HG03045 (cell line): ENCODE results near the gene PAGE5.

Experiments
- ATAC-seq: cut with Tn5 transposase; IDR thresholded peaks from one replicate; pipeline ENCODE4 v1.9.1; 2021; ENCODE audit warnings: mild to moderate bottlenecking, moderate library complexity; ENCODE audit not compliant: unreplicated experiment

PAGE5 gene

GRCh38 chrX:55220119-55220794, at the start of gene PAGE5:
PAGE5 (plus strand) TSS chrX:55220346; CDS start chrX:55221383, 1,037 bp downstream.
- no peak for ATAC-seq

GRCh38 chrX:55187281-55187680, 32.9 kb upstream of the PAGE5 start:
- no peak for ATAC-seq

DNA sequence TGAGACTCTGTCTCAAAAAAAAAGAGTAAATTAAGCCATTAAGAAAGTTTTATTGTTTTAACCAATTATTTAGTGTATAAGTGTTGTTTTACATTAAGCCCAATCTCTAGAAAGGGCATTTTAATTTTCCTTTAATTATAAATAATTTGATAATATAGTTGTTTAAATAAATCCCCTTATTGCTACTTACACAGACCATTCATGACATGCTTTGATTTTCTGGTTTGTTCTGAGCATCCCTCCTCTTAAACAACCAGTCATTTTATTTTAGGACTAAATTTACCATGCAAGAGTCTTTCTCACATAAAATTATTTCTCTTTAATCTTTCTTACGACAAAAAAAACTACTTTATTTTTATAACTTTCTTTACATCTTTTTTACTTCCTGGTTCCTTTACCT, 23.5 kb upstream of the PAGE5 start:
- no peak for ATAC-seq

DNA sequence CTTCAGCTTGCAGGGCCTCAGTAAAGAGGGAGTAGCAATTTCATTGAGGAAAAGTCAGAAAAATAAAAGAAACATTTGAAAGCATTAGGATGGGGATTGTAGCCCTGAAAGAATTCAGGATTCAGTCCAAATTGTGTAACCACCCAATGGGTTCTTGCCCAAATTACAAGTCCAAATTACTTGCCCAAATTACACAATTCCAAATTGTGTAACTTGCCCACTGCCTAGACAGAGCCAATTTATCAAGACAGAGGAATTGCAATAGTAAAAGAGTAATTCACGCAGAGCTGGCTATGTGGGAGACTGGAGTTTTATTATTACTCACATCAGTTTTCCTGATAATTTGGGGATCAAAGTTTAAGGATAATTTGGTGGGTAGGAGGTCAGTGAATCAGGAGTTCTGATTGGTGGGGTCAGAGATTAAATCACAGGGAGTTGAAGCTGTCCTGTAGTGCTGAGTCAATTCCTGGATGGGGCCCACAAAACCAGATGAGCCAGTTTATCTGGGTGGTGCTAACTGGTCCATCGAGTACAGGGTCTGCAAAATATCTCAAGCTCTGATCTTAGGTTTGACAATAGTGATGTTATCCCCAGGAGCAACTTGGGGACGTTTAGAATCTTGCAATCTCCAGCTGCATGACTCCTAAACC, 18.1 kb upstream of the PAGE5 start:
- no peak for ATAC-seq

DNA sequence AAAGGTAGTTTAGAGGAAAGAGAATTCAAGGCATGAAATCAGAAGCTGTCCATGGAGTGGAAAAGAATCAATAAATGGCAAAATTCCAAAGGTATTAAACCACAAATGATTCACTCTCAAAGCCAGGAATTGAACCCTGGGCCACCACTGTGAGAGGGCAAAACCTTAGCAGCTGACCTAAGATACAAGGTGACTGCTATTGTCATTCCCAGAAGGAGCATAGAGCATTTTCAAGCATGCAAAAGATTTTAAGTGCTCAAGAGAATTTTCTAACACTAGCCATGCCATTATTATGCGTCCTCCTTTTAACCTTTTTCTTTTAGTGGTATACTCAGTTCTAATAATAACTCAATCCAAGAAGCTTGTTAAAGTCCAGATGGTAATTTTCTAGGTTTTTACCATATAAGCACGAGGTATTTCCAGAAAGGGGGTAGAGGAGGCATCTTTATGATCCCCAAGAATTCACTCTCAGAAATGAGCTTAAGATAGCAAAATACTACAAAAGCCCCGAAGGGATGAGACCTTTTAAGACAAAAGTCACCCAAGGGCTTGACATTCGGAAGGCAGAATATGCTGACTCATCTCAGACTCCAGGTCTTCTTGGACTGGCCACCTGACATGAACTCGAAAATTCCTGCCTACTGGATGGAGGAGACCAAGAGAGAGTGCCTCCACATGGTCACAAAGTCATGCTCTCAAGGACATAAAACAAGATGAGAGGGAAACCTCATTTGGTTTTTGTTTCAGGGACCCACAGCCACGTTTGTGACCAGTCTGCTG, 13.8 kb upstream of the PAGE5 start:
- ATAC-seq, result no peak

GRCh38 chrX:55210931-55211677, 9.0 kb upstream of the PAGE5 start:
- no peak for ATAC-seq

DNA sequence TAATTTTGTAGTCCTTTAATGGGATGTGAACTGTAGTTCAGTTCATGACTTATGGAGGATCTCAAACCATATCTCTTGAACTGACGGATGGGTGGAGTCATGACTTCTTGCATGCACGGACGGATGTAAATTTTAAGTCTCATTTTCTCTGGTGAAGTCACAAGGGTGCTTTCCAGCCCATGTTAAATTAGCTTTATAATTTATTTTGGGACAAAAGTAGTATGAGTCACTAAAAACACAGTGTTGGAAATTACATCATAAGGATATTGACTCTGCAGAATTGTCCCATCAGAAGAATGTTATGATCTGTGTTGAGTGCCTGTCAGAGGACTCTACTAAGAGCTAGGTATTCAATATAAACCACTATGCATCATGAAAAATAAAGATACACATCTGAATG, 6.8 kb upstream of the PAGE5 start:
- no peak for ATAC-seq

DNA sequence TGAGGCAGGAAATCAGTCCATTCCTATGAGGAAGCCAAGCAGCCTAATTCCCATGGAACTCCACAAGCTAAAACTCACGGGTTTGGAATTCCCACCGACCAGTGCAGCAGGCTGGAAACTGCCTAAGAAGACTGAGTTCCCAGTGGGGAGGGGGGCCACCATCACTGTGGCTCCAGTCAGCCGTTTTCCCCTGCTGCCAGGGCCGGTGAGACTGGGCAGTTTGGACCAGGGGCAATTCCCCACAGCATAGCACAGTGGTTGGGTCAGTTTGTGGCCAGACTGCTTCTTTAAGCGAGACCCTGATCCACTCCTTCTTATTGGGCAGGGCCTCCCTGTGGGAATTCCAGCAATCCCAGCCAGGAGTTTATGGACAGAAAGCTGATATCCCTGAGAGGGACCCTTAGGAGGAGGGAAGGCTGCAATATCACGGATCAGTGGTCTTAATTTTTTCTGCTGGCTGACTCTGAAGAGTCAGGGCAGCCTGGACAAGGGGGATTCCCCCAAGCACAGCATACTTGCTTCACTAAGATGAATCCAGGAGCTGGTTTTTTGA, 20.7 kb downstream of the PAGE5 start:
- ATAC-seq, result no peak

DNA sequence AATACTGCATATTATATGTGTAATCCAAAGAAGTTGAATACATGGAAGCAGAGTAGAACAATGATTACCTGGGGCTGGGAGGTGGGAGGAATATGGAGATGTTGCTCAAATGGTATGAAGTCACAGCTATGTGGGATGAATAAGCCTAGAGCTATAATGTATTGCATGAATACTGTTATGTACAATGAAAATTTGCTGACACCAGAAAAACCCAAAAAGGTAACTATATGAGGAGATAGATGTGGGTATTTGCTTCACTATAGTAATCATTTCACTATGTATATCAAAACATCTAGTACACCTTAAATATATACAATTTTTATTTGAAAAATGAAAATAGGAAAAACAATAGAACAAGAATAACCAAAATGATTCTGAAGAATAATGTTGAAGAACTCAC, 33.4 kb downstream of the PAGE5 start:
- ATAC-seq, result no peak

DNA sequence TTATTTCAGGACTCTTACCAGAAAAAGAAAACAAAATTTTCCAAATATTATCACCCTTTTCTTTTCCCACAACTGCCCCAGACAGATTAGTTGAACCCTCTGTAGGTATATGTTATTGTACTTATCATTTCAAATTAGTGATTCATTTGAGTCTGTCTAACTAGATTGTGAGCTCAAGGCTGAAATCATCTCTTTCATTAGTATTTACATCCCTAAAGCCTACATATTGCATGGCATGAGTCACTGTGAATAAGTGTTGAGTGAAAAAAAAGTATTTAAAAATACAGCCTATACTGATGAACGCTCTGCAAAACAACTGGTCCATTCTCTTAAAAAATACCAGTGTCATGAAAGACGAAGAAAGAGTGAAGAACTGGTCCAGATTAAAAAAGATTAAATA, 40.7 kb downstream of the PAGE5 start:
- ATAC-seq, result no peak

GRCh38 chrX:55264816-55265215, 44.7 kb downstream of the PAGE5 start, which contains the start of gene PAGE3:
PAGE3 (minus strand) TSS chrX:55264916; CDS start chrX:55263903, 1,013 bp downstream.
- no peak for ATAC-seq
